Fibroblast of villous mesenchyme (primary cell): ENCODE data around the gene FOXS1. TPM values are rescaled to one million over a fixed set of nuclear protein-coding genes. Genes with fewer than 3 reads are reported as not detected.
A peak's percentile ranks its signal among the peaks of the same experiment; 100 is the strongest.

Experiments
- DNase-seq: peaks from one replicate; pipeline ENCODE4 v3.0.0-alpha.2; 2010; ENCODE audit warnings: low read depth
- H3K4me3 ChIP-seq: 2 replicates; pipeline ENCODE4 v1.5.1; 2011; ENCODE audit warnings: low read depth, mild to moderate bottlenecking, low read length
- total RNA-seq: library from RNA; depleted of rRNA; stranded (reverse); fragments of >200 nt; gene quantifications from 2 replicates; pipeline ENCODE4 v1.2.3, GENCODE V29; 2012
- TF ChIP-seq, protein P1 (sequence below): IDR thresholded peaks from 2 replicates; pipeline ENCODE4 v1.5.1; 2012; ENCODE audit warnings: low read depth, mild to moderate bottlenecking, low read length; ENCODE audit not compliant: insufficient read depth

Gene FOXS1
- total RNA-seq, 1 donor = 1.7 TPM

DNA sequence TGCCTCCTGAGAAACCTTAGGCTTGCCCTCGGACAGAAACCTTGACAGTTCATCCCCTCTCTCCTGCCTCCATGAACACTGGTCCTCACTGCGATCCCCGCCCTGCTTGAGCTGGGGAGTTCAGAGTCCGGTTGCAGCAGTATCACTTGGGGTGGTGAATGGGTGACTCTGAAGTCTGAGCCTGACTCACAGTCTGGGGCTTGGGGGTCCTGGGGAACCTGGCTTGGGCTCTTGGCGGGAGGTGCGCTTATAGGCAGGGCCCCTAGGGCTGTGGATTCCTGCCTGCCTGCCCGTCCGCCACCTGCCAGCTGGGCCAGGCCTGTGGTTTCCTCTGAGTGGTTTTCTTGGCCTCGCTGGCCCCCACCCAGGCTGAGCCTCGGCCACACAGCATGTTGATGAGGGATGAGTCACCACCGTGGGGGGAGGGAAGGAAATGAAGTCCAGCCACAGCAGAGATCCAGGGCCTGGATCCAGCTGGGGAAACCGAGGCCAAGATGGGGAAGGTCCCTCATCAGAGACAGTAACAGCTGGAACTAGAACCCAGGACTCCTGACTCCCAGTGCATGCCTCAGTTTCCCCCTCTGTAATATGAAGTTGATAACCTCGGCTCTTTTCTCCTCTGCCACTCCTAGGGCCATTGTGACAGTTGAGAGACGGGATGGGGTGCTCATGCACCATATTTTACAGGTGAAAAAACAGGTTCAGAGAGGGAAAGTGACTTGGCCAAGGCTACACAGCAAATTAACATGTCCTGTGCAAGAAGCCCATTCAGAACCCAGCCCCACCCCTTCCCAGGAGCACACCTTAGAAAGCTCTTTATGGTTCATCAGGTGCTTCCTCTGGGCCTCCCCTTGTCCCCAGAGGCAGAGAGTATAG, 9.2 kb downstream of the FOXS1 start:
- H3K4me3 ChIP-seq = no peak overlapping the region
- DNase-seq = peak; percentile 92
- TF ChIP-seq, protein P1, sequence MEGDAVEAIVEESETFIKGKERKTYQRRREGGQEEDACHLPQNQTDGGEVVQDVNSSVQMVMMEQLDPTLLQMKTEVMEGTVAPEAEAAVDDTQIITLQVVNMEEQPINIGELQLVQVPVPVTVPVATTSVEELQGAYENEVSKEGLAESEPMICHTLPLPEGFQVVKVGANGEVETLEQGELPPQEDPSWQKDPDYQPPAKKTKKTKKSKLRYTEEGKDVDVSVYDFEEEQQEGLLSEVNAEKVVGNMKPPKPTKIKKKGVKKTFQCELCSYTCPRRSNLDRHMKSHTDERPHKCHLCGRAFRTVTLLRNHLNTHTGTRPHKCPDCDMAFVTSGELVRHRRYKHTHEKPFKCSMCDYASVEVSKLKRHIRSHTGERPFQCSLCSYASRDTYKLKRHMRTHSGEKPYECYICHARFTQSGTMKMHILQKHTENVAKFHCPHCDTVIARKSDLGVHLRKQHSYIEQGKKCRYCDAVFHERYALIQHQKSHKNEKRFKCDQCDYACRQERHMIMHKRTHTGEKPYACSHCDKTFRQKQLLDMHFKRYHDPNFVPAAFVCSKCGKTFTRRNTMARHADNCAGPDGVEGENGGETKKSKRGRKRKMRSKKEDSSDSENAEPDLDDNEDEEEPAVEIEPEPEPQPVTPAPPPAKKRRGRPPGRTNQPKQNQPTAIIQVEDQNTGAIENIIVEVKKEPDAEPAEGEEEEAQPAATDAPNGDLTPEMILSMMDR = no peak

DNA sequence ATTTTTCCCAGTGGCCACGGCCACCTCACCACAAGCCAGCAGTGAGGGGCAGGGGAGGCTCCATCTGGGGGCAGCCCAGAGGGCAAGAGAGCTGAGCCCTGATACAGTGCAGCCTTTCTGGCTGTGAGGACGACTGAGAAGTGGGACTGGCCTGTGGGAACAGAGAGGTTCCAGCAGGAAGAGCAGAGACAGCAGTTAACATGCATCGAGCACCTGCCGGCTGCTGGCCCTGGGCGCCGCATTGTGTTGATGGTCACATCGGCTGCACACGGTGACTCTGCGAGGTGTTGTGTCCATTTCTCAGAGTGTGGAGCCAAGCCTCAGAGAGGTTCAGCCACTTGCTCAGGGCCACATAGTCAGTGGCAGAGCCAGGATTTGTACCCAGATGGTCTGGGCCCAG, 9.8 kb downstream of the FOXS1 start:
- no peak for DNase-seq
- TF ChIP-seq, protein P1 = no peak
- H3K4me3 ChIP-seq = no peak overlapping the region

DNA sequence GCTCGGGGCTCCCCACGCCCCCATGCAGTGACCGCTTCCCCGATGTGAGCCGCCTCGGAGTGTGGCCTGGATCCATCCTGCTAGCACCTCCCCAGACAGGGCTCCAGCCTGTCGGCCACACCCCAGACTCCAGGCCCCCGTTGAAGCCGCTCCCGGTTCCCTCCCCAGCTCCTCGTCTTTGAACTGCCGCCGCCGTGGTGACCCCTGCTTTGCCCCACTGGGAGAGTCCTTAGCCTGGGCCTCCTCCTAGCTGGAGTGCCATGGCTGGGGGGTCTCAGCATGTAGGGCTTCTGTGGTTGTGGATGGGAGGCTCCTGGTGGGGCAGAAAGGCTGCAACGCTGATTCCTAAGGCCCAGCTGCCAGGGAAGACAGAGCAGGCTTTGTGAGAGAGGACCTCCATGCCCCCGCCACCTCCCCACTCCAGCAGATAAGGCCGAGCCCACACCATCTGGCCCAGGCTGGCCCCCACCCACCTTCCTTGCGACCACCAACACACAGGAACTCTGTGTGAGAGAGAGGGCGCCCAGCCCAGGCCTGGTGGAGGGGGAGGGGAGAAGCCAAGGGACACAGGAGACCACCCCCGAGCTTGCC, 11.4 kb downstream of the FOXS1 start:
- TF ChIP-seq, protein P1 = no peak
- no peak overlapping the region for H3K4me3 ChIP-seq
- DNase-seq = no peak

DNA sequence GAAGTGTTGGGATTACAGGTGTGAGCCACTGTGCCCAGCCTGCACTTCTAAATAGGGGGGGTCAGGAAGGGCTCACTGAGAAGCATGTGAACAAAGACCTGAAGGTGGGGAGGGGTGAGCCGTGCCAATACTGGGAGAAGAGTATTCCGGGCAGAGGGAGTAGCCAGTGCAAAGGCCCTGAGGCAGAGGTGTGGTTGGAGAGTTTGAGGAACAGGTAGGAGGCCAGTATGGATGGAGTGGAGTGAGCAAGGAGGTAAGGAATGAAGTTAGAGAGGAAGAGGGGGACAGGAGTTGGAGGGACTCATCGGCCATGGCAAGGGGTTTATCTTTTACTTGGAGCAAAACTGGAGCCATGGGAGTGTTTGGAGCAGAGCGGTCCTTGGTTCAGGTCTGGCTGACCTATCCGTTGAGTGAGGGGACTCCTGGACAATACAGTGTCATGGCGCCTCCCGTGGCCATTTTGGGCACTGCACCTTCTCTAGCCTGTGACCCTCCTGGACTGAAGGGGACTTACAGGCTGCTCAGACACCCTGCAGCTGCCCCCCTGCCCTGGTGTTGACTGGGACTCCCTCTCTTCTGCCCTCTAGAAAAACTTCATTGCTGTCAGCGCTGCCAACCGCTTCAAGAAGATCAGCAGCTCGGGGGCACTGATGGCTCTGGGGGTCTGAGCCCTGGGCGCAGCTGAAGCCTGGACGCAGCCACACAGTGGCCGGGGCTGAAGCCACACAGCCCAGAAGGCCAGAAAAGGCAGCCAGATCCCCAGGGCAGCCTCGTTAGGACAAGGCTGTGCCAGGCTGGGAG, 12.1 kb downstream of the FOXS1 start:
- no peak overlapping the region for H3K4me3 ChIP-seq
- TF ChIP-seq, protein P1 = peak; percentile 88
- DNase-seq = peak; percentile 41

DNA sequence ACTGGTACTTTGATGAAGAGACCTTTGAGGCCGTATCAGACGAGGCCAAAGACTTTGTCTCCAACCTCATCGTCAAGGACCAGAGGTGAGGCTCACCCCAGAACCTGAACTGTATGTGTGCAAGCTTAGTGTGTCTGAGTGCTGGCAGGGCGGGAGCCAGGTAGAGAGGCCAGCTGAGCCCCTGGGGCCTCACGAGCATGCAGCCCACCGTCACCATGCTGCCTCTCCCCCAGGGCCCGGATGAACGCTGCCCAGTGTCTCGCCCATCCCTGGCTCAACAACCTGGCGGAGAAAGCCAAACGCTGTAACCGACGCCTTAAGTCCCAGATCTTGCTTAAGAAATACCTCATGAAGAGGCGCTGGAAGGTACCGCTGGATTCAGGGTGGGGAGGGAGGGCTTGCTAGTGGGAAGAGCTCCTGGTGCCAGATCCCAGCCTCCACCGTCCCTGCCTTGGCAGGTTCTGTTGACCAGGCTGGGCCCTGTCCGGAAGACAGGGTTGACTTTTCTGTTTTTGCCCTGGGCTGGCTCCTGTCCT, 13.6 kb downstream of the FOXS1 start:
- H3K4me3 ChIP-seq = no peak overlapping the region
- TF ChIP-seq, protein P1 = no peak
- DNase-seq = no peak

DNA sequence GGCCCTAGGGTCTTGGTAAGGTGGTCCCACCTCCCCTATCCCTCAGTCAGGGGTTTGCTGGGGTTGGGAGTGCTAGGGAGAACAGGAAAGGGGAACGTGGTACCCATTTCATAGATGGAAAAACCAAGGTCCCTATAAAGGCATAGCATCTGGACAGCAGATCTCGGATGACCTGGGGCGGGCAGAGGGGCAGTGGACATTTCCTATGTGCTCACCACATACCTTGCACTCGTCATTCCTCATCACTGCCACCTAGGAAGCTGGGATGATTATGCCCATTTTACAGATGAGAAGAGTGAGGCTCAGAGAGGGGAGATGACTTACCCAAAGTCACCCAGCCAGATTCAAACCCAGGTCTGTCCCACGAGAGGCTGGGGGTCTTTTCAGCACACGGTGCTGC, 14.2 kb downstream of the FOXS1 start:
- no peak for DNase-seq
- TF ChIP-seq, protein P1 = no peak

More for the DNA sequence above, 14.2 kb downstream of the FOXS1 start:
- H3K4me3 ChIP-seq = no peak overlapping the region
